HepG2 (cell line): ENCODE results near the gene FAM228B. TPM values are rescaled to one million over a fixed set of nuclear protein-coding genes. Genes with fewer than 3 reads are reported as not detected.
A peak's percentile ranks its signal among the peaks of the same experiment; 100 is the strongest.

Experiments used
- CBFB ChIP-seq: sonication (generic); formaldehyde crosslinking; IDR thresholded peaks from 2 replicates; pipeline ENCODE4 v1.4.0; 2020; ENCODE audit warnings: missing genetic modification reagents
- CSRNP1 ChIP-seq: sonication (generic); formaldehyde crosslinking; IDR thresholded peaks from 2 replicates; pipeline ENCODE4 v1.8.1; 2023; ENCODE audit warnings: mild to moderate bottlenecking, missing genetic modification reagents
- DDIT3 ChIP-seq: sonication (generic); formaldehyde crosslinking; IDR thresholded peaks from 2 replicates; pipeline ENCODE4 v1.4.0; 2020; ENCODE audit warnings: mild to moderate bottlenecking, missing genetic modification reagents
- ELK4 ChIP-seq: sonication (generic); formaldehyde crosslinking; IDR thresholded peaks from 2 replicates; pipeline ENCODE4 v1.9.0; 2021; ENCODE audit warnings: missing genetic modification reagents, borderline replicate concordance
- HHEX ChIP-seq: IDR thresholded peaks from 2 replicates; pipeline ENCODE4 v1.6.1; 2016; ENCODE audit warnings: control low read depth
- HNF1B ChIP-seq: sonication (generic); formaldehyde crosslinking; IDR thresholded peaks from 2 replicates; pipeline ENCODE4 v1.5.1; 2020; ENCODE audit warnings: mild to moderate bottlenecking, moderate library complexity, missing genetic modification reagents
- IRF1 ChIP-seq: sonication (generic); formaldehyde crosslinking; IDR thresholded peaks from 2 replicates; pipeline ENCODE4 v1.4.0; 2020; ENCODE audit warnings: low read depth, mild to moderate bottlenecking, missing genetic modification reagents
- JUNB ChIP-seq: sonication (generic); formaldehyde crosslinking; IDR thresholded peaks from 2 replicates; pipeline ENCODE4 v1.8.0; 2022; ENCODE audit warnings: missing genetic modification reagents, mild to moderate bottlenecking, borderline replicate concordance
- MZF1 ChIP-seq: sonication (generic); formaldehyde crosslinking; IDR thresholded peaks from 2 replicates; pipeline ENCODE4 v1.8.1; 2023; ENCODE audit warnings: mild to moderate bottlenecking, missing genetic modification reagents, borderline replicate concordance
- NONO ChIP-seq, 2 experiments: fragments of 450-650 bp in 1 of 2; sonication (generic) in 1 of 2; formaldehyde crosslinking in 1 of 2; IDR thresholded peaks in 1 of 2; conservative IDR thresholded peaks in 1 of 2; 2 replicates each; pipeline versions ENCODE4 v1.6.1 to v1.8.0; 2017 to 2022; ENCODE audit warnings: mild to moderate bottlenecking in 1 of 2, missing genetic modification reagents in 1 of 2, moderate library complexity in 1 of 2
- PPARG ChIP-seq: conservative IDR thresholded peaks from 2 replicates; pipeline ENCODE4 v1.6.1; 2016; ENCODE audit warnings: missing biosample characterization, missing genetic modification reagents
- SP2 ChIP-seq: sonication (generic); formaldehyde crosslinking; IDR thresholded peaks from 2 replicates; pipeline ENCODE4 v1.5.1; 2020; ENCODE audit warnings: mild to moderate bottlenecking, missing genetic modification reagents
- TFAP4 ChIP-seq: sonication (generic); IDR thresholded peaks from 2 replicates; pipeline ENCODE4 v1.6.1; 2016; ENCODE audit warnings: low read depth, borderline replicate concordance
- U2AF1 ChIP-seq: fragments of 200-400 bp; formaldehyde crosslinking; optimal IDR thresholded peaks from 2 replicates; pipeline ENCODE3; 2017; ENCODE audit warnings: mild to moderate bottlenecking, low read depth, low read length
- ZBTB7B ChIP-seq: sonication (generic); formaldehyde crosslinking; IDR thresholded peaks from 2 replicates; pipeline ENCODE4 v1.4.0; 2020; ENCODE audit warnings: missing genetic modification reagents
- ZNF207 ChIP-seq: fragments of 450-650 bp; IDR thresholded peaks from 2 replicates; pipeline ENCODE4 v1.6.1; 2016; ENCODE audit warnings: antibody characterized with exemption, borderline replicate concordance
- ZNF343 ChIP-seq: sonication (generic); formaldehyde crosslinking; IDR thresholded peaks from 2 replicates; pipeline ENCODE4 v1.4.0; 2020; ENCODE audit warnings: mild to moderate bottlenecking, missing genetic modification reagents
- ZNF672 ChIP-seq: sonication (generic); formaldehyde crosslinking; IDR thresholded peaks from 2 replicates; pipeline ENCODE4 v1.8.1; 2022; ENCODE audit warnings: missing genetic modification reagents
- ZNF740 ChIP-seq: sonication (generic); formaldehyde crosslinking; IDR thresholded peaks from 2 replicates; pipeline ENCODE4 v1.4.0; 2020; ENCODE audit warnings: missing genetic modification reagents
- ZSCAN12 ChIP-seq: sonication (generic); formaldehyde crosslinking; IDR thresholded peaks from 2 replicates; pipeline ENCODE4 v1.9.0; 2021; ENCODE audit warnings: mild to moderate bottlenecking, missing genetic modification reagents
- ZSCAN30 ChIP-seq: sonication (generic); formaldehyde crosslinking; IDR thresholded peaks from 2 replicates; pipeline ENCODE4 v1.5.0; 2020; ENCODE audit warnings: mild to moderate bottlenecking, missing genetic modification reagents
- polyA plus RNA-seq, 8 experiments: library from polyadenylated mRNA; depleted of rRNA in 3 of 8; stranded (reverse) in 7 of 8; unstranded in 1 of 8; fragments of >200 nt; fragmentation: Illumina TruSeq in 4 of 8; extraction: Trizol in 4 of 8; gene quantifications; 2 replicates each; pipeline versions ENCODE4 v1.2.1 to v1.2.3, GENCODE V29; 2011 to 2016; ENCODE audit warnings: low read depth in 4 of 8, missing spikeins in 1 of 8, mixed read lengths in 1 of 8; ENCODE audit not compliant: insufficient read depth in 1 of 8
- total RNA-seq, 5 experiments: library from RNA; depleted of rRNA; stranded (reverse); fragments of >200 nt; fragmentation: Illumina TruSeq; extraction: Trizol; gene quantifications; 2 replicates each; pipeline ENCODE4 v1.2.3, GENCODE V29; 2016; ENCODE audit warnings: low read depth in 1 of 5

Gene FAM228B
- total and polyA plus RNA-seq, 2 of the 13 experiments (the other 11 are each of a cell fraction or from before 2014, with no cell fraction given) = 0.79 to 1.1 TPM

- TF ChIP-seq HNF1B (CRISPR knock-in tag) (peak; percentile 95), ELK4 (CRISPR knock-in tag) (peak; percentile 98; the same call in 1 of the 2 replicates), ZSCAN12 (CRISPR knock-in tag) (no peak), PPARG (peak; percentile 85), IRF1 (CRISPR knock-in tag) (0 out of 2 replicates have a peak, but pooled peaks have one; percentile 25), CSRNP1 (CRISPR knock-in tag) (peak; percentile 93), JUNB (no peak), TFAP4 (peak; percentile 65; the same call in 1 of the 2 replicates), SP2 (CRISPR knock-in tag) (peak; percentile 77), DDIT3 (CRISPR knock-in tag) (peak; percentile 46; the same call in 1 of the 2 replicates), ZNF343 (CRISPR knock-in tag) (0 out of 2 replicates have a peak, but pooled peaks have one; percentile 67), ZBTB7B (CRISPR knock-in tag) (peak; percentile 92), U2AF1 (peak; percentile 97), HHEX (CRISPR knock-in tag) (no peak), ZSCAN30 (CRISPR knock-in tag) (no peak), NONO (IDR thresholded peaks at IDR 0.05) (no peak), NONO (CRISPR knock-in tag; conservative IDR thresholded peaks at IDR 0.05) (peak; percentile 98), ZNF672 (no peak), MZF1 (CRISPR knock-in tag) (peak; percentile 85), ZNF740 (CRISPR knock-in tag) (peak; percentile 73; the same call in 1 of the 2 replicates), ZNF207 (no peak), CBFB (CRISPR knock-in tag) (peak; percentile 97)
These were observed 47.1 kb upstream of the FAM228B start, which contains the start of gene SF3B6 (continued) for GRCh38 chr2:24075915-24076848.
